ENCODE measurements around the gene ANK3. TPM values are rescaled to one million over a fixed set of nuclear protein-coding genes. Genes with fewer than 3 reads are reported as not detected.

Gene ANK3
- total RNA-seq, 4 donors from 2014 or later, result 125 to 171 (median 149) TPM

DNA sequence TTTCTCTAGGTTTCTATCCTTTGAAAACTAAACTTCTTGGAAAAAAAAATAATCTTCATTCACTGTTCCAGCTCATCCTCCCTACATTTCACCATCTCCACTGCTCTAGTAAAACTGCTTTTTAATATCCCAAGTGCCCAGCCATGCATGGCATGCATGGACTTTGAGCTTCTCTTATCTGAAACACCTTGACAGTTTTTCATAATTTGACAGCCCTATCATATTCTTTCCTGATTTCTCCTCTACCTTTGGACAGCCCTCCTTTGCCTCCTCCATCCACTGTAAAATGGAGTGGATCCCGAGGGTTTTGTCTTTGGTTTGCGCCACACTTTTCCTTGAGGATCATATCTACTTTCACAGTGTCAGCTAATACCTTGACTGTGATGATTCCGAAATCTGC lies 212.8 kb downstream of the ANK3 start:
- in situ Hi-C loops (cut with MboI; ENCODE audit: low sequenced_read_pairs in 4 of 4), result no loop called here

DNA sequence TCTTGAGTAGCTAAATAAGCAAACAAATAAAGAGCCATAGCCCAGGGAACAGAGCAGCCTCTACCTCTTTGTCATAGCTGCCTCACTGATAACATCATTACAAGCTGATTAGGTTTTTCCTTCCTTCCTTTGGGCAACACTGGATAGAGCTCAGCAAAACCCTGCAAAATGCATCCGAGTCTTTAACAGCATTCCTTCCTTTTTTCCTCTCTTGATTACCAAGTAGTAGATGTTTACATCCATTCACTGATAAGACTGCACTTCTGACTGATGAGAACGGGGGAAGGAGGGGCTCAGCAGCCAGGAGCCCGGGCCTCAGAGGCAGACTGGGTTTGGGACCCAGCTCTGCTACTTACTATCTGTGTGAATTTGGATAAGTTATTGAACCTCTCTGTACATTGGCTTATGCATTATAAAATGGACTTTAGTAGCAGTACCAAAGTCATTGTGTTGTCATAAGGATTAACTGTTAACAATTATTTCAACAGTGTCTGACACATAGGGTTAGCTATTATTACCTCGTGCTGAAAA lies 214.2 kb downstream of the ANK3 start:
- no peak for DNase-seq
- Histone ChIP-seq H3K27ac (no peak overlapping the region), H3K4me1 (no peaks in the 10 kb centered on the region), H3K27me3 (no peaks in the 10 kb centered on the region), H3K36me3 (no peaks in the 10 kb centered on the region), H3K4me3 (no peak overlapping the region), H3K9me3 (no peaks in the 10 kb centered on the region)
- TF ChIP-seq, protein P1, sequence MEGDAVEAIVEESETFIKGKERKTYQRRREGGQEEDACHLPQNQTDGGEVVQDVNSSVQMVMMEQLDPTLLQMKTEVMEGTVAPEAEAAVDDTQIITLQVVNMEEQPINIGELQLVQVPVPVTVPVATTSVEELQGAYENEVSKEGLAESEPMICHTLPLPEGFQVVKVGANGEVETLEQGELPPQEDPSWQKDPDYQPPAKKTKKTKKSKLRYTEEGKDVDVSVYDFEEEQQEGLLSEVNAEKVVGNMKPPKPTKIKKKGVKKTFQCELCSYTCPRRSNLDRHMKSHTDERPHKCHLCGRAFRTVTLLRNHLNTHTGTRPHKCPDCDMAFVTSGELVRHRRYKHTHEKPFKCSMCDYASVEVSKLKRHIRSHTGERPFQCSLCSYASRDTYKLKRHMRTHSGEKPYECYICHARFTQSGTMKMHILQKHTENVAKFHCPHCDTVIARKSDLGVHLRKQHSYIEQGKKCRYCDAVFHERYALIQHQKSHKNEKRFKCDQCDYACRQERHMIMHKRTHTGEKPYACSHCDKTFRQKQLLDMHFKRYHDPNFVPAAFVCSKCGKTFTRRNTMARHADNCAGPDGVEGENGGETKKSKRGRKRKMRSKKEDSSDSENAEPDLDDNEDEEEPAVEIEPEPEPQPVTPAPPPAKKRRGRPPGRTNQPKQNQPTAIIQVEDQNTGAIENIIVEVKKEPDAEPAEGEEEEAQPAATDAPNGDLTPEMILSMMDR (IDR thresholded peaks at IDR 0.05 in 4 of 5, conservative IDR thresholded peaks at IDR 0.05 in 1 of 5), result no peak
- no peak for TF ChIP-seq POLR2A (IDR thresholded peaks at IDR 0.05)
- in situ Hi-C loops (cut with MboI; ENCODE audit: low sequenced_read_pairs in 4 of 4), result no loop called here
- no peak for ATAC-seq
- intact Hi-C loops (cut with DNase I; ENCODE audit: low total_unique reads), result no loop called here

More for the DNA sequence above, 212.8 kb downstream of the ANK3 start:
- H3K4me1 ChIP-seq, result no peaks in the 10 kb centered on the region
- H3K27me3 ChIP-seq, result no peaks in the 10 kb centered on the region
- no peak for ATAC-seq
- H3K9me3 ChIP-seq, result no peaks in the 10 kb centered on the region
- no peak overlapping the region for H3K4me3 ChIP-seq
- no peaks in the 10 kb centered on the region for H3K36me3 ChIP-seq
- H3K27ac ChIP-seq, result no peak overlapping the region
- intact Hi-C loops (cut with DNase I; ENCODE audit: low total_unique reads), result no loop called here
- DNase-seq, result no peak
- TF ChIP-seq POLR2A (IDR thresholded peaks at IDR 0.05), result no peak
- TF ChIP-seq, protein P1 (IDR thresholded peaks at IDR 0.05 in 4 of 5, conservative IDR thresholded peaks at IDR 0.05 in 1 of 5), result no peak

DNA sequence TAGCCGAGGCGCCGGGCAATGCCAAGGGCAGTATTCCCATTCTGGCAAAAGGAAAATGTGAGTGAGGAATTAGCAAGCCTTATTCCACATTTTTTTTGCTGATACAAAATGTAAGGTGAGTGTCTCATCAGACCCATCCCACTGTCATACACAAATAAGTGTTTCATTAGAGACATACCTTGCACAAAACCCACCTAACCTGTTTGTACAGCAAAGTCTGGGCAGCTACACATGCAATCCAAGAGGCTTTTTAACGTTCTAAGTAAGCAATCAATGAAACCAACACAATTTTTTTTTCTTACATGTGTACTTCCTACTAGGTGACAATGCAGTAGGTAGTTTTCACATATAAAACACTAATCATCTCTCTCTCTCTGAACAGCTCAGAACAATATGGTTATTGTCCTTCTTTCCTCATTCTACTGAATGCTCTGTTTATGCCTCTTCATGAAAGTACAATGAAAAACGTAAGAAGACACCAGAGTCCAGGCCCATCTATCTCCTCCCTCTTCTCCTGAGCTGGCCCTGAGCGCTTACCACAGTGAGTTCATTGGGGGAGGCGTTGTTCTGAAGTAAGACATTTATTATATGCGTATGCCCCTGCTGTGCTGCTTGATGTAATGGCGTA lies 217.2 kb downstream of the ANK3 start:
- Histone ChIP-seq H3K9me3 (no peaks in the 10 kb centered on the region), H3K4me1 (no peaks in the 10 kb centered on the region), H3K36me3 (no peaks in the 10 kb centered on the region), H3K27me3 (no peaks in the 10 kb centered on the region), H3K27ac (no peak overlapping the region), H3K4me3 (no peak overlapping the region)
- ATAC-seq (no peak), DNase-seq (no peak)
- in situ Hi-C loops (cut with MboI; ENCODE audit: low sequenced_read_pairs in 4 of 4), result no loop called here
- TF ChIP-seq POLR2A (IDR thresholded peaks at IDR 0.05), result no peak
- TF ChIP-seq, protein P1 (IDR thresholded peaks at IDR 0.05 in 4 of 5, conservative IDR thresholded peaks at IDR 0.05 in 1 of 5), result no peak
- intact Hi-C loops (cut with DNase I; ENCODE audit: low total_unique reads), result no loop called here

DNA sequence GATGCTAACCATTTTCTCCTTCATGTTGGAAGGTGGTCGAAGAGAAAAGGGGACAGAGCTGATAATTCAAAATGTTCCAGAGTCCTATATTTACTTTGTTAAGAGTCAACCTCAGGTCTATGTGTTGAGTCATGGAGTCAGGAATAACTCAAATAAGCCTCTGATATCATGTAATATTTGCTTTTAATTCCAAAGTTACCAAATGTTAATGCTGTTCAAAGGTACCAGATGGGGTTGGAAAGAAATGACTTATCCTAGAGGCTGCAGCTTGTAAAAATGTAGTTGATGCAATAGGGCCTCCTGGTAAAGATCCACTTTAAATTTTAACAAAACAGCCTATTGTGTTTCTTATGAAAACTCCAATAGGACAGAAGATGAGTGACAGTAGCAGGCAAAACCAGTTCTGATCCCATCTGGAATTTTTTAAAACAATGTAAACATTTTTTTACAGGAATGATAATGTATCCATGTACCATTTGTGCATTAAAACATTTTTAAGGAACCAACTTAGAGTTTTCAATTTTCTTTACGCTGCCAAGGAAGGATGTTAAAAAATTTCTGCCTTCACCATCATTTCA lies 218.2 kb downstream of the ANK3 start:
- no peak overlapping the region for H3K27ac ChIP-seq
- TF ChIP-seq, protein P1 (IDR thresholded peaks at IDR 0.05 in 4 of 5, conservative IDR thresholded peaks at IDR 0.05 in 1 of 5), result no peak
- H3K36me3 ChIP-seq, result no peaks in the 10 kb centered on the region
- in situ Hi-C loops (cut with MboI; ENCODE audit: low sequenced_read_pairs in 4 of 4) (no loop called here), intact Hi-C loops (cut with DNase I; ENCODE audit: low total_unique reads) (no loop called here)
- H3K4me1 ChIP-seq, result peaks cover 0 to 3% of the 10 kb centered on the region in 2 donors
- no peak for DNase-seq
- H3K4me3 ChIP-seq, result no peak overlapping the region
- ATAC-seq, result no peak
- no peaks in the 10 kb centered on the region for H3K9me3 ChIP-seq
- H3K27me3 ChIP-seq, result no peaks in the 10 kb centered on the region
